Esophagus muscularis mucosa (tissue), 4 donors: ENCODE data around the gene CAMTA1. TPM values are rescaled to one million over a fixed set of nuclear protein-coding genes. Genes with fewer than 3 reads are reported as not detected.

Source experiments
- DNase-seq: peaks from one replicate; pipeline ENCODE4 v3.0.0-alpha.2; 2017; ENCODE audit errors: extremely low spot score
- H3K27ac ChIP-seq, 4 donors: fragments of 200-600 bp; sonication (generic); replicated peaks in 1 of 4; 1 replicate in 3 of 4; 2 replicates in 1 of 4; pipeline ENCODE4 v1.5.1; 2016 to 2019; ENCODE audit warnings: mild to moderate bottlenecking in 1 of 4
- H3K27me3 ChIP-seq, 4 donors: fragments of 200-600 bp; sonication (generic); one replicate each; pipeline versions ENCODE4 v1.5.1 to v1.6.0; 2016 to 2019
- H3K36me3 ChIP-seq, 4 donors: fragments of 200-600 bp; sonication (generic); one replicate each; pipeline ENCODE4 v1.5.1; 2016 to 2019
- H3K4me1 ChIP-seq, 4 donors: fragments of 200-600 bp; sonication (generic); one replicate each; pipeline ENCODE4 v1.5.1; 2016 to 2019
- H3K4me3 ChIP-seq, 4 donors: fragments of 200-600 bp; sonication (generic); 1 replicate in 2 of 4; 2 replicates in 2 of 4; pipeline ENCODE4 v1.5.1; 2016 to 2019; ENCODE audit warnings: mild to moderate bottlenecking in 4 of 4, moderate library complexity in 1 of 4
- H3K9me3 ChIP-seq, 4 donors: fragments of 200-600 bp; sonication (generic); 1 replicate in 3 of 4; 2 replicates in 1 of 4; pipeline ENCODE4 v1.5.1; 2016 to 2019
- CTCF ChIP-seq, 3 experiments: fragments of 200-600 bp in 2 of 3; fragments of 450-650 bp in 1 of 3; sonication (generic) in 2 of 3; IDR thresholded peaks; one replicate each; pipeline ENCODE4 v1.5.1; 2017 to 2019; ENCODE audit warnings: antibody characterized with exemption in 3 of 3, mild to moderate bottlenecking in 2 of 3, moderate library complexity in 1 of 3
- EP300 ChIP-seq: sonication (generic); formaldehyde crosslinking; IDR thresholded peaks from one replicate; pipeline ENCODE4 v1.6.1; 2017; ENCODE audit warnings: antibody characterized with exemption
- POLR2A ChIP-seq: fragments of 450-650 bp; IDR thresholded peaks from one replicate; pipeline ENCODE4 v1.6.1; 2017; ENCODE audit warnings: antibody characterized with exemption, moderate library complexity, mild to moderate bottlenecking, low read depth
- POLR2AphosphoS5 ChIP-seq, 2 donors: sonication (generic); formaldehyde crosslinking; IDR thresholded peaks; one replicate each; pipeline ENCODE4 v1.6.1; 2017; ENCODE audit warnings: antibody characterized with exemption in 2 of 2
- WGBS: methylation state at CpG from one replicate; pipeline ENCODE4 v1.1.5; 2018; 5-methylcytosine and 5-hydroxymethylcytosine counted together
- intact Hi-C: fragments of 100-400 bp; cut with DNase I; formaldehyde crosslinking; loops from one replicate; pipeline ENCODE4 v1.15.1; 2023
- total RNA-seq, 4 donors: library from RNA; depleted of rRNA; stranded (reverse); fragments of >200 nt; gene quantifications; one replicate each; pipeline versions ENCODE4 v1.1.0 to v1.2.1, GENCODE V29; 2016

The CAMTA1 gene
- total RNA-seq, 4 donors from 2014 or later: 109 to 226 (median 139) TPM

GRCh38 chr1:7568053-7568452 is 782.8 kb downstream of the CAMTA1 start:
- intact Hi-C loops: no loop called here

GRCh38 chr1:7568901-7569524 is 783.8 kb downstream of the CAMTA1 start:
- Histone ChIP-seq H3K4me3 (no peak overlapping the region), H3K36me3 (no peaks in the 10 kb centered on the region), H3K9me3 (no peaks in the 10 kb centered on the region), H3K4me1 (peaks cover under 1 to 11% (median 5%) of the 10 kb centered on the region in 4 donors), H3K27me3 (no peaks in the 10 kb centered on the region), H3K27ac (no peak overlapping the region)
- WGBS: 92% methylated on average over 2 of the region's 2 CpGs
- no peak for TF ChIP-seq CTCF (IDR thresholded peaks at IDR 0.05)
- TF ChIP-seq POLR2A: no peak
- TF ChIP-seq EP300: no peak
- no peak for TF ChIP-seq POLR2AphosphoS5 (IDR thresholded peaks at IDR 0.05)
- DNase-seq: no peak
- intact Hi-C loops: no loop called here

More at GRCh38 chr1:7568053-7568452, 782.8 kb downstream of the CAMTA1 start:
- no peak overlapping the region for H3K27ac ChIP-seq
- peaks cover 0 to 1% (median 0%) of the 10 kb centered on the region in 4 donors for H3K4me1 ChIP-seq
- H3K4me3 ChIP-seq: no peak overlapping the region
- no peaks in the 10 kb centered on the region for H3K27me3 ChIP-seq
- DNase-seq: no peak
- H3K9me3 ChIP-seq: no peaks in the 10 kb centered on the region
- TF ChIP-seq EP300 (no peak), POLR2A (no peak), POLR2AphosphoS5 (IDR thresholded peaks at IDR 0.05) (no peak), CTCF (IDR thresholded peaks at IDR 0.05) (no peak)
- 92% methylated on average over 4 of the region's 4 CpGs for WGBS
- H3K36me3 ChIP-seq: no peaks in the 10 kb centered on the region

GRCh38 chr1:7570311-7570710 is 785.1 kb downstream of the CAMTA1 start:
- Histone ChIP-seq H3K4me3 (no peak overlapping the region), H3K36me3 (no peaks in the 10 kb centered on the region), H3K27me3 (no peaks in the 10 kb centered on the region), H3K9me3 (no peaks in the 10 kb centered on the region), H3K4me1 (peaks cover 3 to 20% (median 14%) of the 10 kb centered on the region in 4 donors), H3K27ac (no peak overlapping the region)
- 85% methylated on average over 5 of the region's 5 CpGs for WGBS
- TF ChIP-seq EP300: no peak
- TF ChIP-seq POLR2AphosphoS5 (IDR thresholded peaks at IDR 0.05): no peak
- intact Hi-C loops: no loop called here
- no peak for DNase-seq

- WGBS: 68% methylated on average over 5 of the region's 5 CpGs
- DNase-seq: no peak
- no peaks in the 10 kb centered on the region for H3K9me3 ChIP-seq
- peaks cover 3 to 20% (median 14%) of the 10 kb centered on the region in 4 donors for H3K4me1 ChIP-seq
- no peaks in the 10 kb centered on the region for H3K36me3 ChIP-seq
- TF ChIP-seq POLR2AphosphoS5 (IDR thresholded peaks at IDR 0.05) (no peak), EP300 (no peak), POLR2A (no peak), CTCF (IDR thresholded peaks at IDR 0.05) (no peak)
- H3K4me3 ChIP-seq: no peak overlapping the region
- intact Hi-C loops: no loop called here
- no peak overlapping the region for H3K27ac ChIP-seq
- no peaks in the 10 kb centered on the region for H3K27me3 ChIP-seq
Measured at GRCh38 chr1:7572654-7573152, 787.4 kb downstream of the CAMTA1 start.

- no peaks in the 10 kb centered on the region for H3K9me3 ChIP-seq
- H3K27me3 ChIP-seq: no peaks in the 10 kb centered on the region
- whole genome bisulfite sequencing: 90% methylated on average over 12 of the region's 12 CpGs
- no peaks in the 10 kb centered on the region for H3K36me3 ChIP-seq
- TF ChIP-seq EP300 (no peak), CTCF (IDR thresholded peaks at IDR 0.05) (no peak), POLR2A (no peak), POLR2AphosphoS5 (IDR thresholded peaks at IDR 0.05) (no peak)
- no peak overlapping the region for H3K27ac ChIP-seq
- H3K4me3 ChIP-seq: no peak overlapping the region
- H3K4me1 ChIP-seq: peaks cover 3 to 20% (median 14%) of the 10 kb centered on the region in 4 donors
- DNase-seq: no peak
- intact Hi-C loops: no loop called here
Measured at GRCh38 chr1:7573481-7573880, 788.2 kb downstream of the CAMTA1 start.
